Stimulated activated CD4-positive, alpha-beta T cell treated with anti-CD3 and anti-CD28 coated beads, Interleukin-2, amount 100 ng/mL, for 4 hours (primary cell): ENCODE data around the gene LAMC1.
"Not testable (repeated sequence)": the region's sequence is repeated elsewhere in the genome, so short reads cannot be mapped to it uniquely, and the experiment has no call there.

Experiments
- DNase-seq: peaks from one replicate; pipeline ENCODE4 v3.0.0-alpha.2; 2020; ENCODE audit warnings: low read depth

The LAMC1 gene

GRCh38 chr1:183043872-183044854, 20.9 kb downstream of the LAMC1 start:
- no peak for DNase-seq

GRCh38 chr1:183044893-183045649, 21.9 kb downstream of the LAMC1 start:
- no peak for DNase-seq

GRCh38 chr1:183048087-183049085, 25.2 kb downstream of the LAMC1 start:
- no peak for DNase-seq

DNA sequence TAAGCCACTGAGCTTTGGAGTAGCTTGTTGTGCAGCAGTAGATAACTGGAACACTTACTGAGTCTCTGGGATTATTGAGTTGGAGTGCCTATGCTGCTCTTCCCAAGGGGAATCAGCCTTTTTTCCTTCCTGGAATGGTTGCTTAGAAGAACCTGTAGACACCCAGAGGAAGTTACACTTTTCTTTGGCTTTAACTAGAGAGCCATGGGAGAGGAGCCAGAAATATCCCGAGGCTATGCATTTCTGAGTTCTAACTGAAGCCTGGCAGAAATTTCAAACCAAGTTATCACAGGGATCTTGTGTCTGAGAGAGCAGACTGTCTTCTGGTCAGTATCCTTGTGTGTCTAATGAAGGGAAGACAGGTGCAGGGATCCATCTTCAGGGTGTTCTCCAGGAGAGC, 28.3 kb downstream of the LAMC1 start:
- DNase-seq: no peak

- DNase-seq: no peak
Observed at GRCh38 chr1:183052861-183053260, 29.6 kb downstream of the LAMC1 start.

DNA sequence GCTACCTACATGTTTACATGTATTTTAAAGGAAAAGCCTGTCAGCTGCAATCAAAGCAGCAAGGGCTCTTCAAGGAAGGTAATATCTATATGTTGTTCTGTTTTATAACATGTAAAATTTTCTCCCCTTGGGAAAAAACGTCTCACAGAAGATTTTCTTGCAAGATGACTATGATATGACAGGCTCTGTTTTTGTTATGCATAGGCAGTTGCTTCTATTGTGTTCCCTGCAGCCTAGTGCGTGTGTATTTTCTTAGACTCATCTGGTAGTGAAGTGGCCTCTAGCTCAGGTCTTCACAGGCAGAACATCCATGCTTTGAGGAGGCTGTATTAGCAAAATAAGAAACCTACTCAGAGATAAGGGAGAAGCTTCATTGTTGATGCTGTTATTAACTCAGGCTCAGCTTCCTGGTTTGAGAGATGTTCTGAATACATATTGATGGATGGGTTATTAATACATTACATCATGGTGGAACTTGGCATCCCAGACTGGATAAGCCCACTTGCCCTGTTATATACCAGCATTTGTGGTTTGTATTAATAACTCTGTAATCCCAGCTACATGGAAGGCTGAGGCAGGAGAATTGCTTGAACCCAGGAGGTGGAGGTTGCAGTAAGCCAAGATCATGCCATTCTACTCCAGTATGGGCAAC, 35.8 kb downstream of the LAMC1 start:
- no peak for DNase-seq

- no peak for DNase-seq
Observed at GRCh38 chr1:183061194-183061593, 38.0 kb downstream of the LAMC1 start.

- DNase-seq: no peak
Observed at GRCh38 chr1:183063349-183063748, 40.1 kb downstream of the LAMC1 start.

GRCh38 chr1:183065168-183065706, 42.0 kb downstream of the LAMC1 start:
- DNase-seq: no peak

DNA sequence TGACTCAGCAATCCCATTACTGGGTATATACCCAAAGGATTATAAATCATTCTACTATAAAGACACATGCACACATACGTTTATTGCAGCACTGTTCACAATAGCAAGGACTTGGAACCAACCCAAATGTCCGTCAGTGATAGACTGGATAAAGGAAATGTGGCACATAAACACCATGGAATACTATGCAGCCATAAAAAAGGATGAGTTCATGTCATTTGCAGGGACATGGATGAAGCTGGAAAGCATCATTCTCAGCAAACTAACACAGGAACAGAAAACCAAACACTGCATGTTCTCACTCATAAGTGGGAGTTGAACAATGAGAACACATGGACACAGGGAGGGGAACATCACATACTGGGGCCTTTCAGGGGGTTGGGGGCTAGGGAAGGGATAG, 43.2 kb downstream of the LAMC1 start:
- not testable (repeated sequence) for DNase-seq

DNA sequence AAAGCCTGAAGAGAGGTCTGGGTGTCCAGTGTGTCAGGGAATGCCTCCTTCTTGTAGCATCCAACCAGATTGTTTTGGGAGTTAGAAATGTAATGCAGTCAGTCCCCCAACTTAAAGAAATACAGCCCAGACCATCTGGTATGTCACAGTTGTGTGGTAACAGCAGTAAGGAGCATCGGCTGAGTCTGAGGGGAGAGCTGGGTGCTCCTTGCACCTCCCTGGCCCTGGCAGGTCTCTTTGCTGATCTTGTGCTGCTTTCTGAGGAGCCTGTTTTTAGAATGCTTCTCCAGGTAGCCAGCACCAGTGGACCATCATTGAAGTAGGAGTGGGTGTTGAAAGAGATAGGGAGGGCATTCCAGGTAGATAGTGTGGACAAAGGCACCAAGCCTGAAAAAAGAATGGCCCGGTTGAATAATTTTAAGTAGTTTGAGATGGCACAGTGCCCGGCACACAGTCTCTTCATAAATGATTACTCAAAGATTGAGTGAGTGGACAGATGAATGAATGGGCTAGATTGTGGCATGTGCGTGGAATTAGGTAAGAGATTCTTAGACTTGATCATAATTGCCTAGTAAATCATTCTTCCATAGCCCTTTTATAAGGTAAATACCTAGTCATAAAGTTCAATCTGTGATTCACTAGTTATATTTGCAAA, 46.5 kb downstream of the LAMC1 start:
- no peak for DNase-seq

DNA sequence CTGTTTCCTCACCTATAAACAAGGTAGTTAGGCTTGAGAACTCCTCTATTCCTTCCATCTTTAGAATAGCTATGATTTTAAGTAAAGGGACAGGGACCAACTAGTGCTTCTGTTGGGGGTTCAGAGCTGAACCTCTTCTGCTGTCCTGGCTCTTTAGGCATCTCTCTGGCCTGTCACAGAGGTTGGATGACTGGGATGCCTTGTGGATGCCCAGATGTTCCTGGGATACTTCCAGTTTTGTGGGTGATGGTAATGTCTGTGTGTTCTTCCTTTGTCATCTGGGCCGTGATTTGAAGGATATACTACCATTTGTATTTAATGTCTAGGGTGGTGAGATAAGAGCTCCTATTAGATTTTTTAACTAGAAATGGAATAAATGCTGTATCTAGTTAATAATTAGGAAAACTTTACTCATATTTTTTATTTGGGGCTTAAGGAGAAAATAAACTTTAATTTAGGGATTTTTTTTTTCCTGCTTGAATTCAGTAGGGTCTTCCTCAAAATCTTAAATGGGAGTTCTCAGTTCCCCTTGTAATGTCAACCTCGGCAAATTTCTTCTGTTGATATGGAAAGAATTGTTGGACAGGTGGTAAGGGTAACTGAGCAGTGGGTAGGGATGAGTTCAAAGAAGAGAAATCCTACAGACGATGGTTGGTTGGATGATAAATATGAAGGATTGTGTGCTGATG, 47.2 kb downstream of the LAMC1 start:
- DNase-seq: no peak

- no peak for DNase-seq
Observed at GRCh38 chr1:183070923-183071618, 47.9 kb downstream of the LAMC1 start.

GRCh38 chr1:183072595-183072994, 49.4 kb downstream of the LAMC1 start:
- DNase-seq: not testable (repeated sequence)

GRCh38 chr1:183073320-183073719, 50.1 kb downstream of the LAMC1 start:
- no peak for DNase-seq

GRCh38 chr1:183074215-183074614, 51.0 kb downstream of the LAMC1 start:
- no peak for DNase-seq

DNA sequence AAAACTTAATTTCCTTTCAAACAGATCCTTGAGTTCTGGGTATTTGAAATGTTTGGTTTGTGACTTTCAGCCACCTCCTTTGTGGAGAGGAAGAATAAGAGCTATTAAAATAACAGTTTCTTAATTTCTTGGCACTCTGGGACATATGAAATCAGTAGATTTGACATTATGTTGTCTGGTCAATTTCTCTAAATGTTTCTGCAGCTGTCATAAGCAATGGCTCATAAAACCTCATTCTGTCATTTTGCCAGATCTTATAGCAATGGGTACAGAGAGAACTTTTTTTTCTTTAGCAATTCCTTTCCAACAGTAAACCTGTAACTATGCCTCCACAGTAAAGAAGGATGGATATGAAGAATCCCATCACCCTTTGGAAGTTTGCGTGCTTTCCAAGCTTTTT, 52.6 kb downstream of the LAMC1 start:
- no peak for DNase-seq

DNA sequence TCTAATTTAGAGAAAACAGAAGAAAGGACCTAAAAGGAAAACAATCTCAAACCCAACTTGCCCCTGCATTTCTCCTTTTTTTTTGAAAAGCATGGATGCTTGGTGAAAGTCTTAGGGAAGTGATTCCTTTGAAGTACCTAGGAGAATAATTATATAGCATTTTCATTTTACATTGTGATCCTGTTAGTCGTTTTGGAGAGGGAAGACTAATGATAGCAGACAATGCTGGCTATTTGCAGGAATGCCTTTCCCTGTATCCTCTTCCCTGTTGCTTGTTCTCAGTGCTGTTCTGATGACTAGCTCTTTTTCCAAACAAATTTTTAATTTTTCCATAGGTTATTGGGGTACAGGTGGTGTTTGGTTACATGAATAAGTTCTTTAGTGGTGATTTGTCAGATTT, 53.9 kb downstream of the LAMC1 start:
- DNase-seq: no peak

DNA sequence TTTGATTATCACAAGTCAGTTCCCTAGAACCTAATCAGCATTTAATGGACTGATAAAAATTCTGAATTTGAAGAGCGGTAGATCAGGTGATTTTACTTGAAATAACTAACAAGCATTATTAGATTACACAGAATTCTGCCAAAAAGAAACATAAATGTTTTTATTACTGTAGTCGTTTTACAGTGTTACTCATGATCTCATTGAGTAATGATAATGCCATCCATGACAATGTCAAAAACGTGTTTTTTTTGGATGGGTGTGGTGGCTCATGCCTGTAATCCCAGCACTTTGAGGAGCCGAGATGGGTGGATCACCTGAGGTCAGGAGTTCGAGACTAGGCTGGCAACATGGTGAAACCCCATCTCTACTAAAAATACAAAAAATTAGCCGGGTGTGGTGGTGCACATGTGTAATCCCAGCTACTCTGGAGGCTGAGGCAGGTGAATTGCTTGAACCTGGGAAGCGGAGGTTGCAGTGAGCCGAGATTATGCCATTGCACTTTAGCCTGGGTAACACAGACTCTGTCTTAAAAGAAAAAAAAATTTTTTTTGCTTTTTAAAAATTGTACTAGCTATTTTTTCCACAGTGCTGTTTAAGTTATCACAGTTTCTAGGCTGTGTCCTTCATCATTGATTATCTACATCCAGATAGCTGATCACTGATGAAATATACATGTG, 56.6 kb downstream of the LAMC1 start:
- no peak for DNase-seq
